GM23248 (cell line): ENCODE results near the gene PLCXD1.

ENCODE experiments used
- EZH2 ChIP-seq: fragments of 200-600 bp; sonication (generic); IDR thresholded peaks from 2 replicates; pipeline ENCODE4 v1.6.1; 2018; ENCODE audit warnings: antibody characterized with exemption, mild to moderate bottlenecking; ENCODE audit not compliant: insufficient read depth, poor library complexity, severe bottlenecking
- EZH2phosphoT487 ChIP-seq: fragments of 200-600 bp; sonication (generic); IDR thresholded peaks from 2 replicates; pipeline ENCODE4 v1.6.1; 2018; ENCODE audit warnings: antibody characterized with exemption, moderate library complexity, mild to moderate bottlenecking, low read depth; ENCODE audit not compliant: insufficient read depth

- TF ChIP-seq EZH2phosphoT487 (no peak), EZH2 (no peak)
These were observed 15.7 kb upstream of the PLCXD1 start for GRCh38 chrX:265502-265901.
